GM10266 (cell line): ENCODE data around the gene APOH.

ENCODE experiments used
- DNase-seq: peaks from one replicate; pipeline ENCODE4 v3.0.0; 2012; ENCODE audit errors: extremely low spot score
- CTCF ChIP-seq: IDR thresholded peaks from 2 replicates; pipeline ENCODE4 v1.5.1; 2012; ENCODE audit warnings: mild to moderate bottlenecking, low read depth; ENCODE audit not compliant: control insufficient read depth, insufficient read depth; ENCODE audit errors: missing control alignments

Gene APOH

GRCh38 chr17:66235377-66235994, 6.3 kb upstream of the APOH start:
- DNase-seq = no peak
- TF ChIP-seq CTCF = no peak

GRCh38 chr17:66234611-66235010, 5.4 kb upstream of the APOH start:
- no peak for DNase-seq
- no peak for TF ChIP-seq CTCF

- TF ChIP-seq CTCF = no peak
- no peak for DNase-seq
Observed at GRCh38 chr17:66233023-66233753, 4.0 kb upstream of the APOH start.

- TF ChIP-seq CTCF = no peak
- no peak for DNase-seq
Observed at GRCh38 chr17:66230922-66231591, 1.8 kb upstream of the APOH start.

- DNase-seq = no peak
- TF ChIP-seq CTCF = no peak
Observed at GRCh38 chr17:66229783-66230538, 746 bp upstream of the APOH start.

GRCh38 chr17:66227212-66228045, 1.8 kb downstream of the APOH start:
- no peak for DNase-seq
- no peak for TF ChIP-seq CTCF
